ENCODE results near the gene TNFSF13.

The TNFSF13 gene

DNA sequence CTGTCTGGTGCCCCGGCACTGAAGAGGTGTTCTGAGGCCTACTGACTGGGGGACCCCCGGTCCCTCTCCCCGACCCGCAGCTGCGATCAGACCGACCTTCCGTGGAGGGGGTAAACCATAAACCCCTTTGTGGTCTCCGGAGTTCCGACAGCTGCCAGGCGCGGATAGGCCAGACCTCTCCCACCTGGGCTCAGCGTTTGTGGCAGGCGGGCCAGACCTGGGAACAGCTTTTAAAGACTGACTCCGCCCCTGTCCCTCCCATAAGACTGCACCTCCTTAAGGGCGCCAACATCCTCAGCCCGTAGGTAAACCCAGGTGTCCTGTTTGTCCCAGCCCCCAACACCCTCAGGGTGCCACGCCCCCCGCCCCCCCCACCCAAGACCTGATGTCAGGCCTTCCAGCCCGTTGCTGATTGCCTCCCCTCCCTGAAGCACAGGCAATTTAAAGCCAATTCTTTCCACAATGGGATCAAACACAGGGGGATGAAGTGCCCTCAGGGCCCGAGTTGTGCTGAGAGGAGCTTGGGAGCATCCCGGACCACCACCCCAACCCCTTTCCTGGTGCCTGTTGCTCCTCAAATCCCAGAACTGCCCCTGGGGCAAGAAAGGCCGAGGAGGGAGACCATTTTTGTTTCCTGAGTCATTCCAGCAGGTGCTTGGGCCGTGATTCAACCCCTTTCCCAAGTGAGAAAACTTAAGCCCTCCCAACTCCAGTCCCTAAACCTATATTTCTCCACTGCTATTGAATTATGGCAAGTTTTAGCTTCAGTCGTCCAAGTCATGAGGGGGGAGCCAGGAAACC lies 31.5 kb downstream of the TNFSF13 start, which contains the start of gene SOX15:
TSS of gene SOX15 (minus strand) at position 204 of the 801 bp plus-strand sequence. CDS start 418 bp downstream, outside the sequence.
- TF ChIP-seq, protein P1, sequence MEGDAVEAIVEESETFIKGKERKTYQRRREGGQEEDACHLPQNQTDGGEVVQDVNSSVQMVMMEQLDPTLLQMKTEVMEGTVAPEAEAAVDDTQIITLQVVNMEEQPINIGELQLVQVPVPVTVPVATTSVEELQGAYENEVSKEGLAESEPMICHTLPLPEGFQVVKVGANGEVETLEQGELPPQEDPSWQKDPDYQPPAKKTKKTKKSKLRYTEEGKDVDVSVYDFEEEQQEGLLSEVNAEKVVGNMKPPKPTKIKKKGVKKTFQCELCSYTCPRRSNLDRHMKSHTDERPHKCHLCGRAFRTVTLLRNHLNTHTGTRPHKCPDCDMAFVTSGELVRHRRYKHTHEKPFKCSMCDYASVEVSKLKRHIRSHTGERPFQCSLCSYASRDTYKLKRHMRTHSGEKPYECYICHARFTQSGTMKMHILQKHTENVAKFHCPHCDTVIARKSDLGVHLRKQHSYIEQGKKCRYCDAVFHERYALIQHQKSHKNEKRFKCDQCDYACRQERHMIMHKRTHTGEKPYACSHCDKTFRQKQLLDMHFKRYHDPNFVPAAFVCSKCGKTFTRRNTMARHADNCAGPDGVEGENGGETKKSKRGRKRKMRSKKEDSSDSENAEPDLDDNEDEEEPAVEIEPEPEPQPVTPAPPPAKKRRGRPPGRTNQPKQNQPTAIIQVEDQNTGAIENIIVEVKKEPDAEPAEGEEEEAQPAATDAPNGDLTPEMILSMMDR (IDR thresholded peaks at IDR 0.05): no peak
- no peak within 1 kb of the TSS for H3K4me2 ChIP-seq (ENCODE audit: low read length)
- peak within 1 kb of the TSS; percentile 0 for H3K27ac ChIP-seq
- peaks cover 4% of the 10 kb centered on the region for H3K4me1 ChIP-seq
- no peaks in the 10 kb centered on the region for H3K27me3 ChIP-seq (ENCODE audit: control insufficient read depth, insufficient read depth, low read length)
- H3K9me3 ChIP-seq (ENCODE audit: control insufficient read depth, low read length): no peaks in the 10 kb centered on the region
- no peaks in the 10 kb centered on the region for H3K36me3 ChIP-seq (ENCODE audit: control insufficient read depth, insufficient read depth, low read length)
- no peaks in the 10 kb centered on the region for H3K79me2 ChIP-seq
- no peak within 1 kb of the TSS for H3K9ac ChIP-seq
- H2AFZ ChIP-seq: peak within 1 kb of the TSS; percentile 81
- no peak within 1 kb of the TSS for H3K4me3 ChIP-seq (ENCODE audit: low read depth, low read length)

DNA sequence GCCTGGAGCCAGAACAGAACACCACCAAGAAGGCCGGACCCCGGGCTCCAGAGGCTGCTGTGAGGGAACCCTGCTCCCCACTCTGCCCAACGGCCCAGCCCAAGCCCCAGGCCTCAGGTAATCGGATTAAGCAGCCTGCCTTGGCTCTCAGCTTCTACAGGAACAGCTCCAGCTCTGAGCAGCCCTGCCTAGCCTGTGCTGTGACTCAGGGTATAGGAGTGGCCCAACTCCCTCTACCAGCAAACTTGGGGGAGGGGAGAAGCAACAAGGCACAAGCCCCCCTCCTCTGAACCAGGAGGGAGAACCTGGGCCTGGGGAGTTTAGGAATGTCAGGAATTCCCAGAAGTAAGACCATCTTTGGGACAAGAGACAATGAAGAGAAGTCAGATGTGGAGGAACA lies 32.2 kb downstream of the TNFSF13 start:
- no peak overlapping the region for H3K9ac ChIP-seq
- H3K9me3 ChIP-seq (ENCODE audit: control insufficient read depth, low read length): no peaks in the 10 kb centered on the region
- no peak overlapping the region for H3K4me3 ChIP-seq (ENCODE audit: low read depth, low read length)
- no peaks in the 10 kb centered on the region for H3K79me2 ChIP-seq
- H3K4me2 ChIP-seq (ENCODE audit: low read length): no peak overlapping the region
- H2AFZ ChIP-seq: no peak overlapping the region
- TF ChIP-seq, protein P1 (IDR thresholded peaks at IDR 0.05): no peak
- no peaks in the 10 kb centered on the region for H3K27me3 ChIP-seq (ENCODE audit: control insufficient read depth, insufficient read depth, low read length)
- H3K4me1 ChIP-seq: peaks cover 4% of the 10 kb centered on the region
- H3K36me3 ChIP-seq (ENCODE audit: control insufficient read depth, insufficient read depth, low read length): no peaks in the 10 kb centered on the region
- no peak overlapping the region for H3K27ac ChIP-seq

DNA sequence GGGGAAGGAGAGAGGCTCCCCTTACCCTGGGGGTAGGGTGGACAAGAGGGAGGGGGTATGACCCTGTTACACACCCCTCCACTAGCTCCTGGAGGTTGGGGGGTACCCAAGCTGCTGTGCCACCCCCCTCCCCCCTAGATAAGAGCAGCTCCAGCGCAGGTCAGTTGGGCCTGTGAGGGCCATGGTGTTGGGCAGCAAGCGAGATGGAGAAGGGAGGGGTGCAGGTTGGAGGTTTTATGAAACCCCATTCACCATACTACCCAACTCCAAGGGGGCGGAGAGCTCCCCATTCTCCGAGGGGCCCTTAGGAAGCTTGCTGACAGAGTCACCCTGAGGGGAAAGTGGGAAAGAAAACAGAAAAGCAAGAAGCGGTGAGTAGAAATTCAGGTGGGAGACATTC lies 33.0 kb downstream of the TNFSF13 start:
- H3K36me3 ChIP-seq (ENCODE audit: control insufficient read depth, insufficient read depth, low read length): no peaks in the 10 kb centered on the region
- peaks cover 4% of the 10 kb centered on the region for H3K4me1 ChIP-seq
- H2AFZ ChIP-seq: no peak overlapping the region
- no peaks in the 10 kb centered on the region for H3K27me3 ChIP-seq (ENCODE audit: control insufficient read depth, insufficient read depth, low read length)
- no peak overlapping the region for H3K4me3 ChIP-seq (ENCODE audit: low read depth, low read length)
- H3K9me3 ChIP-seq (ENCODE audit: control insufficient read depth, low read length): no peaks in the 10 kb centered on the region
- no peak overlapping the region for H3K27ac ChIP-seq
- TF ChIP-seq, protein P1 (IDR thresholded peaks at IDR 0.05): no peak
- no peak overlapping the region for H3K4me2 ChIP-seq (ENCODE audit: low read length)
- H3K9ac ChIP-seq: no peak overlapping the region
- H3K79me2 ChIP-seq: no peaks in the 10 kb centered on the region

DNA sequence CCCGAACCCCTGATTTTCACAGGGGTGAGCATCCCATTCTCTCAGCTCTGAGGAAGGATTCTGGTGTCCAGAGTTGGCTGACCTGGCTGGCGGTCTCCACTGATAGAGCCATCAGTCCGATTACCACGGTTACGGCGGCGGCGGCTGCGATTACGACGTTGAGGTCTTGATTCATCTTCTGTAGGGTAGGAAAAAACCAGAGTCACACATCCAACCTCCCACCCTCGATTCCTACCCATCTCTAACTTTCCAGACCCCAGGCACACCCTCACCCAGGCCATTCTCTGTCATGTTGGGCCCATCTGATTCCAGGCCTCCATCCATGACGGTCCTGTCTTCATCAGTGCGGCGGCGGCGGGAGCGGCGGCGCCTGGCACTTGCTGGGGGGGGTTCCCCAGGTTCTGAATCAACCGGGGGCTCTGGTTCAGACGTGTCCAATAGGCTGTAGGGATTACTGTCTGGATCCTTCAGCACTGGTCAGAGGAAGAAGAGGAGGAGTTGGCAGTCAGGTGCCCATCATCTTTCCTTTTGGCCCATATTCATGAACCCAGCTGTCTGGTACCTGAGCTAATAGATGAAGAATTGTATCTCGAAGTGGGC lies 34.0 kb downstream of the TNFSF13 start:
- Histone ChIP-seq H3K36me3 (ENCODE audit: control insufficient read depth, insufficient read depth, low read length) (no peaks in the 10 kb centered on the region), H3K27me3 (ENCODE audit: control insufficient read depth, insufficient read depth, low read length) (no peaks in the 10 kb centered on the region), H3K4me3 (ENCODE audit: low read depth, low read length) (no peak overlapping the region), H3K9me3 (ENCODE audit: control insufficient read depth, low read length) (no peaks in the 10 kb centered on the region), H3K79me2 (no peaks in the 10 kb centered on the region), H3K4me1 (peaks cover 4% of the 10 kb centered on the region), H3K9ac (no peak overlapping the region), H3K4me2 (ENCODE audit: low read length) (no peak overlapping the region), H3K27ac (no peak overlapping the region), H2AFZ (no peak overlapping the region)
- TF ChIP-seq, protein P1 (IDR thresholded peaks at IDR 0.05): no peak

All from parathyroid adenoma (tissue), 2 donors.